GM12891 (cell line): ENCODE results near the gene DOCK2.

ENCODE experiments used
- POLR2A ChIP-seq: IDR thresholded peaks from 2 replicates; pipeline ENCODE4 v1.6.1; 2011; ENCODE audit warnings: low read depth, low read length, control low read depth
- POLR2AphosphoS5 ChIP-seq: IDR thresholded peaks from 2 replicates; pipeline ENCODE4 v1.6.1; 2011; ENCODE audit warnings: low read depth, low read length, control low read depth
- SPI1 ChIP-seq: IDR thresholded peaks from 2 replicates; pipeline ENCODE4 v1.6.1; 2011; ENCODE audit warnings: low read depth, low read length, control low read depth
- TAF1 ChIP-seq: IDR thresholded peaks from 2 replicates; pipeline ENCODE4 v1.6.1; 2011; ENCODE audit warnings: low read depth, low read length, control low read depth

GRCh38 chr5:170046241-170046640, 409.2 kb downstream of the DOCK2 start:
- TF ChIP-seq POLR2AphosphoS5 = no peak
- TF ChIP-seq POLR2A = no peak
- TF ChIP-seq SPI1 = no peak
- TF ChIP-seq TAF1 = no peak
